Measurements from ENCODE around the gene COA4. TPM values are rescaled to one million over a fixed set of nuclear protein-coding genes. Genes with fewer than 3 reads are reported as not detected.

The COA4 gene
- polyA plus RNA-seq, 2 of the 4 experiments (the other 2 are of a cell fraction) = 126 to 212 TPM

DNA sequence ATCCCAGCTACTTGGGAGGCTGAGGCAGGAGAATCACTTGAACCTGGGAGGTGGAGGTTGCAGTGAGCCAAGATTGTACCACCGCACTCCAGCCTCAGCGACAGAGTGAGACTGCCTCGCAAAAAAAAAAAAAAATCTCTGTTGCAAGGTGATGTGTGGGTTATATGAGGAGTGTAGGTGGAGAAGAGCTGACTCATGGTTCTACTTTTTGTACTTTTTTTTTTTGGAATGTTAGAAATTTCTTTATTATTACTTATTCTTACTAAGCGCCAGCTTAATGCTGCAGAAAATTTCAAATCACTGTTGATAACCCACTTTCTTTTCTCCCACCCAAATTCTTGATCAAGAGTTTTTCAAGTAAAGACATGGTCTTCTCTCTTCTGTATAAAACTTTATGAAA lies 44.5 kb upstream of the COA4 start:
- TF ChIP-seq, protein P1, sequence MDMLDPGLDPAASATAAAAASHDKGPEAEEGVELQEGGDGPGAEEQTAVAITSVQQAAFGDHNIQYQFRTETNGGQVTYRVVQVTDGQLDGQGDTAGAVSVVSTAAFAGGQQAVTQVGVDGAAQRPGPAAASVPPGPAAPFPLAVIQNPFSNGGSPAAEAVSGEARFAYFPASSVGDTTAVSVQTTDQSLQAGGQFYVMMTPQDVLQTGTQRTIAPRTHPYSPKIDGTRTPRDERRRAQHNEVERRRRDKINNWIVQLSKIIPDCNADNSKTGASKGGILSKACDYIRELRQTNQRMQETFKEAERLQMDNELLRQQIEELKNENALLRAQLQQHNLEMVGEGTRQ (IDR thresholded peaks at IDR 0.05) = no peak
- TF ChIP-seq HOXB5 (CRISPR knock-in tag; IDR thresholded peaks at IDR 0.05) = no peak
- Histone ChIP-seq H3K9me3 (no peaks in the 10 kb centered on the region), H3K4me3 (no peak overlapping the region), H3K4me2 (no peak overlapping the region), H3K4me1 (no peaks in the 10 kb centered on the region), H3K27ac (no peak overlapping the region)
- 97% methylated on average over 4 of the region's 4 CpGs for WGBS (ENCODE audit: missing lambda C conversion rate)
- POLR2A ChIA-PET = no interaction called here
- CTCF ChIA-PET = interaction anchor here (0.8 to 2.4 kb wide), 2 partner anchors 10 to 44 kb away, joined by 3 to 9 read pairs; no protein-coding TSS in a partner anchor
- DNase-seq (ENCODE audit: low read depth in 1 of 2, low spot score in 1 of 2) (no peak), FAIRE-seq (no peak), ATAC-seq (no peak)

GRCh38 chr11:73916435-73916834 lies 39.8 kb upstream of the COA4 start:
- ChIA-PET POLR2A (interaction anchor here (0.8 kb wide), 1 partner anchor 609 kb away, joined by 4 read pairs; no protein-coding TSS in a partner anchor), CTCF (interaction anchor here (0.7 to 3.2 kb wide), 7 partner anchors 8 to 291 kb away, joined by 3 to 11 read pairs (median 3); no protein-coding TSS in a partner anchor)
- Histone ChIP-seq H3K4me1 (no peaks in the 10 kb centered on the region), H3K27ac (no peak overlapping the region), H3K9me3 (no peaks in the 10 kb centered on the region), H3K4me2 (no peak overlapping the region), H3K4me3 (no peak overlapping the region)
- TF ChIP-seq CBX2 (IDR thresholded peaks at IDR 0.05; ENCODE audit: borderline replicate concordance, low read depth) (no peak), FOSL2 (IDR thresholded peaks at IDR 0.05) (no peak), FOSL2 (CRISPR knock-in tag; IDR thresholded peaks at IDR 0.05) (peak; percentile 30; the same call in 1 of the 2 replicates)
- 75% methylated on average over 1 of the region's 1 CpG for WGBS (ENCODE audit: missing lambda C conversion rate)
- no peak for ATAC-seq
- FAIRE-seq = no peak
- no peak for DNase-seq (ENCODE audit: low read depth in 1 of 2, low spot score in 1 of 2)

DNA sequence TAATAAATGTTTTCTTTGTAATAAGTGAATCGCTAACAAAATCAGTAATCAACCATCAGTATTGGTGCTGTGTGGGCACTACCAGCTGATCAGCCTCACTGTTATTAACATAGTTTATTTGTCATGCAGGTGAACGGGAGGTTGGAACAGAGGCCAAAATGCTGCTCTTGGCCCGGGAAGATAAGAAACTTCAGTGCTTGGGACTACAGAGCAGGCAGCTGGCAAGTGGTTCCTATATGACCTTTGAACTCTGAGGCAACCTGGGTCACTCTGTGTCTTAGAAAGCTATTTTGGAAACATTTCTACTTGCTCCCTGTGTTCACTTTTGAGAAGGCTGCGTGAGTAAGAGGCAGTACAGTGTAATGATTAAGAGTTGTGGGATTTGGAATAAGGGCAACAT lies 37.6 kb upstream of the COA4 start:
- Histone ChIP-seq H3K4me1 (no peaks in the 10 kb centered on the region), H3K9me3 (no peaks in the 10 kb centered on the region), H3K4me3 (no peak overlapping the region), H3K27ac (no peak overlapping the region), H3K4me2 (no peak overlapping the region)
- ATAC-seq (no peak), DNase-seq (ENCODE audit: low read depth in 1 of 2, low spot score in 1 of 2) (no peak), FAIRE-seq (no peak)
- CTCF ChIA-PET = interaction anchor here (1.2 kb wide), 2 partner anchors 17 to 29 kb away, joined by 3 to 4 read pairs; no protein-coding TSS in a partner anchor
- WGBS (ENCODE audit: missing lambda C conversion rate) = 93% methylated on average over 4 of the region's 4 CpGs
- POLR2A ChIA-PET = no interaction called here
- TF ChIP-seq REST (IDR thresholded peaks at IDR 0.05) (no peak), ZFP36 (IDR thresholded peaks at IDR 0.05; ENCODE audit: borderline replicate concordance, partially characterized antibody) (no peak), RARB (CRISPR knock-in tag; IDR thresholded peaks at IDR 0.05) (no peak), HEYL (CRISPR knock-in tag; IDR thresholded peaks at IDR 0.05) (no peak), GATA3 (IDR thresholded peaks at IDR 0.05; ENCODE audit: borderline replicate concordance) (no peak), ZNF302 (CRISPR knock-in tag; IDR thresholded peaks at IDR 0.05) (no peak), RCOR1 (IDR thresholded peaks at IDR 0.05; ENCODE audit: low read depth, low read length) (no peak), ELK1 (IDR thresholded peaks at IDR 0.05; ENCODE audit: low read depth, low read length) (no peak), NR3C1 (IDR thresholded peaks at IDR 0.05) (no peak), ZSCAN20 (CRISPR knock-in tag; IDR thresholded peaks at IDR 0.05) (no peak), RAD21 (conservative IDR thresholded peaks at IDR 0.05 in 1 of 2, IDR thresholded peaks at IDR 0.05 in 1 of 2) (no peak), ZC3H11A (IDR thresholded peaks at IDR 0.05) (no peak)
- TF ChIP-seq, protein P2, sequence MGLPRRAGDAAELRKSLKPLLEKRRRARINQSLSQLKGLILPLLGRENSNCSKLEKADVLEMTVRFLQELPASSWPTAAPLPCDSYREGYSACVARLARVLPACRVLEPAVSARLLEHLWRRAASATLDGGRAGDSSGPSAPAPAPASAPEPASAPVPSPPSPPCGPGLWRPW (IDR thresholded peaks at IDR 0.05) = no peak
- TF ChIP-seq, protein P3, sequence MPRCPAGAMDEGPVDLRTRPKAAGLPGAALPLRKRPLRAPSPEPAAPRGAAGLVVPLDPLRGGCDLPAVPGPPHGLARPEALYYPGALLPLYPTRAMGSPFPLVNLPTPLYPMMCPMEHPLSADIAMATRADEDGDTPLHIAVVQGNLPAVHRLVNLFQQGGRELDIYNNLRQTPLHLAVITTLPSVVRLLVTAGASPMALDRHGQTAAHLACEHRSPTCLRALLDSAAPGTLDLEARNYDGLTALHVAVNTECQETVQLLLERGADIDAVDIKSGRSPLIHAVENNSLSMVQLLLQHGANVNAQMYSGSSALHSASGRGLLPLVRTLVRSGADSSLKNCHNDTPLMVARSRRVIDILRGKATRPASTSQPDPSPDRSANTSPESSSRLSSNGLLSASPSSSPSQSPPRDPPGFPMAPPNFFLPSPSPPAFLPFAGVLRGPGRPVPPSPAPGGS (IDR thresholded peaks at IDR 0.05) = no peak
- TF ChIP-seq, protein P1 (IDR thresholded peaks at IDR 0.05) = no peak
- TF ChIP-seq, protein P4, sequence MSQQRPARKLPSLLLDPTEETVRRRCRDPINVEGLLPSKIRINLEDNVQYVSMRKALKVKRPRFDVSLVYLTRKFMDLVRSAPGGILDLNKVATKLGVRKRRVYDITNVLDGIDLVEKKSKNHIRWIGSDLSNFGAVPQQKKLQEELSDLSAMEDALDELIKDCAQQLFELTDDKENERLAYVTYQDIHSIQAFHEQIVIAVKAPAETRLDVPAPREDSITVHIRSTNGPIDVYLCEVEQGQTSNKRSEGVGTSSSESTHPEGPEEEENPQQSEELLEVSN (IDR thresholded peaks at IDR 0.05; ENCODE audit: borderline replicate concordance, low read depth) = no peak
- TF ChIP-seq, protein P5, sequence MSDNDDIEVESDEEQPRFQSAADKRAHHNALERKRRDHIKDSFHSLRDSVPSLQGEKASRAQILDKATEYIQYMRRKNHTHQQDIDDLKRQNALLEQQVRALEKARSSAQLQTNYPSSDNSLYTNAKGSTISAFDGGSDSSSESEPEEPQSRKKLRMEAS (IDR thresholded peaks at IDR 0.05) = no peak
